ENCODE results near the gene SP3. TPM values are rescaled to one million over a fixed set of nuclear protein-coding genes. Genes with fewer than 3 reads are reported as not detected.

The SP3 gene
- total RNA-seq, 4 donors from 2014 or later, result 69.3 to 175 (median 82.9) TPM

DNA sequence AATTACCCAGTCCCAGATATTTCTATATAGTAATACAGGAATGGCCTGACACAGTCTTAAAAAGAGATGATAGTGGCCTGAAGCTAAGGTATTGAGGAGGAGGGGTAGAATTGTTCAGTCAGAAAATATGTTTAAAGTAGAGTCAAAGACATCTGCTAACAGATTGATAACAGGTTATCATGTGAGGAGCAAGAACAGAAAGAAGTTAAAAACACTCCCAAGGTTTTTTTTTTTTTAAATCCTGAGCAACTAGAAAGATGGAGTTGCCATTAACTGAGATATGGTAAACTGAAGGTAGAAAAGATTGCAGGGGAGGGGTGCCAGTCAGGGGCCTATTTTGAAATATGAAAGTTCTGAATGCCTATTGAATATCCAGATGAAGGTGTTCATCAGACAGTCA lies 43.1 kb downstream of the SP3 start:
- ATAC-seq (ENCODE audit: low FRiP score) (no peak), DNase-seq (ENCODE audit: low spot score) (no peak)
- no peak for TF ChIP-seq CTCF (IDR thresholded peaks at IDR 0.05)

- DNase-seq (ENCODE audit: low spot score) (no peak), ATAC-seq (ENCODE audit: low FRiP score) (no peak)
- TF ChIP-seq CTCF (IDR thresholded peaks at IDR 0.05), result no peak
Observed at GRCh38 chr2:173914055-173914927, 50.9 kb downstream of the SP3 start.

- DNase-seq (ENCODE audit: low spot score) (no peak), ATAC-seq (ENCODE audit: low FRiP score) (no peak)
- TF ChIP-seq CTCF (IDR thresholded peaks at IDR 0.05), result no peak
Observed at GRCh38 chr2:173909846-173910245, 55.3 kb downstream of the SP3 start.

- TF ChIP-seq CTCF (IDR thresholded peaks at IDR 0.05), result no peak
- DNase-seq (ENCODE audit: low spot score) (no peak), ATAC-seq (ENCODE audit: low FRiP score) (no peak)
Observed at GRCh38 chr2:173906626-173907025, 58.5 kb downstream of the SP3 start.

- DNase-seq (ENCODE audit: low spot score) (no peak), ATAC-seq (ENCODE audit: low FRiP score) (no peak)
- no peak for TF ChIP-seq CTCF (IDR thresholded peaks at IDR 0.05)
Observed at GRCh38 chr2:173903601-173904394, 61.4 kb downstream of the SP3 start.

DNA sequence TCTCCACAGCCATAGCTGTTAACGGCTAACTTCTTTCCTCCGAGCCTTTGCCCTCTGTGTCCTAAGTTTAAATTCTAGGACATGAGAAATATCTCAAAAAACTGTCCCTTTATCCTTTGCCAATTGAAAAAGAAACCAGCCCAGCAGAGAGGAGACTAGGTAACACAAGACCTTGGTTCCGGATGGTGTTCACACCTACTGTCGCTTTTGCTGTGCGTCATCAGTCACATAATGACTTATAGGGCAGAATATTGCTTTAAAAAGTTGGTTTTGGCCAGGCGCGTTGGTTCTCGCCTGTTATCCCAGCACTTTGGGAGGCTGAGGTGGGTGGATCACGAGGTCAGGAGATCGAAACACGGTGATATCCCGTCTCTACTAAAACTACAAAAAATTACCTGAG lies 66.2 kb downstream of the SP3 start:
- no peak for TF ChIP-seq CTCF (IDR thresholded peaks at IDR 0.05)
- ATAC-seq (ENCODE audit: low FRiP score), result no peak
- DNase-seq (ENCODE audit: low spot score), result no peak
